ENCODE measurements around the gene CHKA. TPM values are rescaled to one million over a fixed set of nuclear protein-coding genes. Genes with fewer than 3 reads are reported as not detected.

Gene CHKA
- total RNA-seq, 3 donors from 2014 or later: 44.1 to 74.4 (median 58.5) TPM

DNA sequence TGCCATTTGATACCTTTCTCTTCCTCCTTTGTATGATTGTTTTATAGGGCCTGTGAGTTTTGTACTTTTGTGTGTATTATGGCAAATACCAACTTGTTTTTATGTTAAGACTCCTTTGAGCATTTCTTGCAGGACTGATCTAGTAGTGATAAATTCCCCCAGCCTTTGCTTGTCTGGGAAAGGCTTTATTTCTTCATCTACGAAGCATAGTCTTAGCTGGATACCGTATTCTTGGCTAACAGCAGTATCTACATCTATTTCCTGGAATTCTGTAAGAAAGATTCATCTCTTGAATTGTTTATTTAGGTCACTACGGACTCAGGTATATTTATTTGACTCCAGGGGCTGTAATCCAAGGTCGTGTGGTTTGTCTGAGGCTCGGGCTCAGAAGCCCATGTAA, 96.7 kb downstream of the CHKA start:
- Histone ChIP-seq H3K9me3 (no peaks in the 10 kb centered on the region), H3K4me3 (no peak overlapping the region), H3K4me1 (ENCODE audit: low read depth) (peaks cover 3% of the 10 kb centered on the region), H3K36me3 (ENCODE audit: low read depth) (no peaks in the 10 kb centered on the region)
- DNase-seq: no peak
- no peak for TF ChIP-seq CTCF (IDR thresholded peaks at IDR 0.05)
- intact Hi-C loops (cut with DNase I, micrococcal nuclease): no loop called here
- no peak for ATAC-seq

DNA sequence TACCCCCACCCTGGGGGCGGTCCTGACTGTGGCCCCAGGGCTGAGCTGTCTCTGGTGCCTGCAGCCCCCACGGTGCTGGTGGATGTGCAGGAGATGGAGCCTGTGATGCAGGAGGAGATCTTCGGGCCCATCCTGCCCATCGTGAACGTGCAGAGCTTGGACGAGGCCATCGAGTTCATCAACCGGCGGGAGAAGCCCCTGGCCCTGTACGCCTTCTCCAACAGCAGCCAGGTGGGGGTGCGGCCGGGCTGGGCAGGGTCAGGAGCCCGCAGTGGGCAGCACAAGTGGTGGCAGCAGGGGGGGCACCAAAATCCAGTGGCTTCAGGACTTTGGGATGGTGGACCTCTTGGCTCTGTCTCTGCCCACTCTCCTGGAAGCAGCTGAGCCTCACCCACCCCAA, 98.7 kb downstream of the CHKA start:
- DNase-seq: no peak

DNA sequence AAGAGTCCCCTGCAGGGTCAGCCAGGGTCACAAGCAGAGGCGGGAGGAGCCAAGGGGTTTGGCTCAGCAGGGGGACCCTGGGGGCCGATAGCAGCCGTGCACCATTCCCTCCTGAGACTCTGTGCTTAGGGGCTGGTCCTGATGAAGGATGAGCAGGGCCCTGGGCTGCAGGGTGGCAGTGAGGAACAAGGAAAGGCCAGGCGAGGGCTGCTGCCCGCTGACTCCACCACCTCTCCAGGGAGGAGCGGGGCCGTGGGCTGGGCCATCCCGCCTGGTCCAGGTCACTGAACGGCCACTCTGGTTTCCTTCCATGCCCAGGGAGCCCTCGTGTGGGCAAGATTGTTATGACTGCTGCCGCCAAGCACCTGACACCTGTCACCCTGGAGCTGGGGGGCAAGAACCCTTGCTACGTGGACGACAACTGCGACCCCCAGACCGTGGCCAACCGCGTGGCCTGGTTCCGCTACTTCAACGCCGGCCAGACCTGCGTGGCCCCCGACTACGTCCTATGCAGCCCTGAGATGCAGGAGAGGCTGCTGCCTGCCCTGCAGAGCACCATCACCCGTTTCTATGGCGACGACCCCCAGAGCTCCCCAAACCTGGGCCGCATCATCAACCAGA, 99.9 kb downstream of the CHKA start:
- Histone ChIP-seq H3K4me1 (ENCODE audit: low read depth) (peaks cover 7% of the 10 kb centered on the region), H3K4me3 (no peak overlapping the region), H3K9me3 (no peaks in the 10 kb centered on the region), H3K36me3 (ENCODE audit: low read depth) (no peaks in the 10 kb centered on the region)
- ATAC-seq (peak; percentile 75), DNase-seq (peak in 2 of 3 donors; percentile 76 to 77)
- TF ChIP-seq CTCF (IDR thresholded peaks at IDR 0.05): peak; percentile 12
- intact Hi-C loops (cut with DNase I, micrococcal nuclease): no loop called here

More for the DNA sequence above, 98.7 kb downstream of the CHKA start:
- H3K4me1 ChIP-seq (ENCODE audit: low read depth): no peaks in the 10 kb centered on the region
- H3K9me3 ChIP-seq: no peaks in the 10 kb centered on the region
- TF ChIP-seq CTCF (IDR thresholded peaks at IDR 0.05): no peak
- H3K36me3 ChIP-seq (ENCODE audit: low read depth): no peaks in the 10 kb centered on the region
- ATAC-seq: no peak
- H3K4me3 ChIP-seq: no peak overlapping the region
- intact Hi-C loops (cut with DNase I, micrococcal nuclease): no loop called here

GRCh38 chr11:68020575-68020974, 100.6 kb downstream of the CHKA start:
- Histone ChIP-seq H3K4me1 (ENCODE audit: low read depth) (peaks cover 7% of the 10 kb centered on the region), H3K4me3 (no peak overlapping the region), H3K9me3 (no peaks in the 10 kb centered on the region), H3K36me3 (ENCODE audit: low read depth) (no peaks in the 10 kb centered on the region)
- no peak for DNase-seq
- peak; percentile 39 for ATAC-seq
- TF ChIP-seq CTCF (IDR thresholded peaks at IDR 0.05): no peak
- intact Hi-C loops (cut with DNase I, micrococcal nuclease): no loop called here

DNA sequence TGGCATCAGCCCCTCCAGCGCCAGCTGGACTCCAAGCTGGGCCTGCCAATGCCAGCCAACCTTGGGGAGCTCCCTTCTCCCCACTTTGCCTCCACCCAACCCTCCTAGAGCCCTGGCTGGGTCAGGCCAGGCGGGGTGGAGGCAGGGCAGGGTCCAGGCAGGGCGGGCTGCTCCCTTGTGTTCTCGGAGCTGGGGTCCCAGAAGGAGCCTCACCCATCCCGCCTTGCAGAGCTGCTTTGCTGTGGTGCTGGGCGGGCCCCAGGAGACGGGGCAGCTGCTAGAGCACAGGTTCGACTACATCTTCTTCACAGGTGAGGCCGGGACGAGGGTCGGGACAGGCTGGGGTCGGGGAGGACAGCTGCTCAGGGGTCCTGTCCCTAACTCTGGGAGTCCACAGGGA, 101.7 kb downstream of the CHKA start:
- DNase-seq: no peak
- Histone ChIP-seq H3K36me3 (ENCODE audit: low read depth) (no peaks in the 10 kb centered on the region), H3K9me3 (no peaks in the 10 kb centered on the region), H3K4me3 (no peak overlapping the region), H3K4me1 (ENCODE audit: low read depth) (peaks cover 12% of the 10 kb centered on the region)
- TF ChIP-seq CTCF (IDR thresholded peaks at IDR 0.05): no peak
- intact Hi-C loops (cut with DNase I, micrococcal nuclease): no loop called here
- ATAC-seq: no peak

- no peak for DNase-seq
- no peaks in the 10 kb centered on the region for H3K36me3 ChIP-seq (ENCODE audit: low read depth)
- peaks cover 20% of the 10 kb centered on the region for H3K4me1 ChIP-seq (ENCODE audit: low read depth)
- intact Hi-C loops (cut with DNase I, micrococcal nuclease): no loop called here
- no peak for TF ChIP-seq CTCF (IDR thresholded peaks at IDR 0.05)
- no peak overlapping the region for H3K4me3 ChIP-seq
- no peak for ATAC-seq
- H3K9me3 ChIP-seq: no peaks in the 10 kb centered on the region
These were observed 102.4 kb downstream of the CHKA start for GRCh38 chr11:68018730-68019190.

Data from mucosa of descending colon (tissue), 3 donors.